ENCODE results near the gene ICAM5. TPM values are rescaled to one million over a fixed set of nuclear protein-coding genes. Genes with fewer than 3 reads are reported as not detected.

Gene ICAM5
- total RNA-seq, 1 experiment from 2014 or later = 53.9 TPM

DNA sequence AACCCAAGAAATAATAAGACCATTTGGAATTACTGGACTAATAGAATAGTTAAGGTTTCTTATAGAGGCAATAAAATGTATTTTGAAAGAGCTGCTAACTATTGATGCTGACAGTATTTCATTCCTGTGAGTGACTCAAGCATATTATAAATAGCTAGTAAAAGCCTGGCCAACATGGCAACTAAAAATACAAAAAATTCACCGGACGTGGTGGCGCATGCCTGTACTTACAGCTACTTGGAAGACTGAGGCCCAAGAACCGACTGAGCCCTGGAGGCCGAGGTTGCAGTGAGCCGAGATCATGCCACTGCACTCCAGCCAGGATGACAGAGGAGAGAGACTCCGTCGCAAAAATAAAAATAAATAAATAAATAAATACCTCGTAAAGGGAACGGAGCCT is 55.0 kb downstream of the ICAM5 start:
- CTCF ChIA-PET = interaction anchor here (1.4 kb wide), 1 partner anchor 86 kb away, joined by 3 read pairs; no protein-coding TSS in a partner anchor
- no peaks in the 10 kb centered on the region for H3K9me2 ChIP-seq (ENCODE audit: insufficient read depth)
- H3K4me3 ChIP-seq (replicated peaks in 1 of 2; ENCODE audit: low read depth in 1 of 2, low read length in 2 of 2) = no peak overlapping the region
- POLR2A ChIA-PET = interaction anchor here (3.2 kb wide), 1 partner anchor 11 kb away, joined by 16 read pairs; the partner anchor contains the start of gene RAVER1
- intact Hi-C loops (cut with micrococcal nuclease) = no loop called here
- no peaks in the 10 kb centered on the region for H3K79me2 ChIP-seq (ENCODE audit: insufficient read depth, low read length)
- H3K9ac ChIP-seq (ENCODE audit: low read length) = no peak overlapping the region
- ATAC-seq = no peak
- RAD21 ChIA-PET (ENCODE audit: low non-redundant PET in 1 of 2, low total read pairs in 2 of 2, uncharacterized antibody in 2 of 2, unreplicated experiment in 2 of 2) = no interaction called here
- no TSS peak for BruUV-seq (replicated peaks)
- H3K27ac ChIP-seq (ENCODE audit: low read depth, low read length) = no peak overlapping the region
- no peak overlapping the region for H2AFZ ChIP-seq (ENCODE audit: low read depth, low read length, poor library complexity, severe bottlenecking)
- no peaks in the 10 kb centered on the region for H4K20me1 ChIP-seq (ENCODE audit: insufficient read depth)
- no peaks in the 10 kb centered on the region for H3K36me3 ChIP-seq (ENCODE audit: control insufficient read depth in 1 of 2, insufficient read depth in 2 of 2, low read length in 2 of 2)
- H3K27me3 ChIP-seq (ENCODE audit: insufficient read depth, low read length) = no peaks in the 10 kb centered on the region
- H3K4me2 ChIP-seq (ENCODE audit: low read length) = no peak overlapping the region
- H3K9me3 ChIP-seq (ENCODE audit: control insufficient read depth in 1 of 2, insufficient read depth in 1 of 2, low read depth in 1 of 2, low read length in 2 of 2) = no peaks in the 10 kb centered on the region
- H3K4me1 ChIP-seq (ENCODE audit: control insufficient read depth in 1 of 2, insufficient read depth in 2 of 2, low read length in 2 of 2) = peaks cover 0 to 14% of the 10 kb centered on the region in 2 experiments; a peak in 2 of 4 replicates
- DNase-seq (ENCODE audit: low read depth, low spot score) = no peak
- TF ChIP-seq SIN3A (IDR thresholded peaks at IDR 0.05; ENCODE audit: low read depth) = no peak
- TF ChIP-seq SP1 (IDR thresholded peaks at IDR 0.05; ENCODE audit: low read depth) = no peak
- TF ChIP-seq CBX3 (IDR thresholded peaks at IDR 0.05; ENCODE audit: low read depth) = no peak
- no peak for TF ChIP-seq POLR2AphosphoS5 (IDR thresholded peaks at IDR 0.05; ENCODE audit: low read depth, low read length)
- TF ChIP-seq, protein P1, sequence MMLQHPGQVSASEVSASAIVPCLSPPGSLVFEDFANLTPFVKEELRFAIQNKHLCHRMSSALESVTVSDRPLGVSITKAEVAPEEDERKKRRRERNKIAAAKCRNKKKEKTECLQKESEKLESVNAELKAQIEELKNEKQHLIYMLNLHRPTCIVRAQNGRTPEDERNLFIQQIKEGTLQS (IDR thresholded peaks at IDR 0.05) = no peak
- no peak for TF ChIP-seq EZH2 (IDR thresholded peaks at IDR 0.05)
- no peak for TF ChIP-seq RAD21 (IDR thresholded peaks at IDR 0.05; ENCODE audit: low read depth)
- TF ChIP-seq ELF1 (IDR thresholded peaks at IDR 0.05; ENCODE audit: borderline replicate concordance, low read depth) = no peak
- TF ChIP-seq CEBPB (IDR thresholded peaks at IDR 0.05; ENCODE audit: low read depth) = no peak
- TF ChIP-seq JUND (IDR thresholded peaks at IDR 0.05) = no peak
- TF ChIP-seq POLR2A (IDR thresholded peaks at IDR 0.05; ENCODE audit: borderline replicate concordance, extremely low read depth, insufficient read depth, insufficient read length) = no peak
- no peak for TF ChIP-seq EZH2phosphoT487 (IDR thresholded peaks at IDR 0.05; ENCODE audit: borderline replicate concordance)
- TF ChIP-seq ZNF274 (IDR thresholded peaks at IDR 0.05; ENCODE audit: low read depth, low read length) = no peak
- TF ChIP-seq, protein P2, sequence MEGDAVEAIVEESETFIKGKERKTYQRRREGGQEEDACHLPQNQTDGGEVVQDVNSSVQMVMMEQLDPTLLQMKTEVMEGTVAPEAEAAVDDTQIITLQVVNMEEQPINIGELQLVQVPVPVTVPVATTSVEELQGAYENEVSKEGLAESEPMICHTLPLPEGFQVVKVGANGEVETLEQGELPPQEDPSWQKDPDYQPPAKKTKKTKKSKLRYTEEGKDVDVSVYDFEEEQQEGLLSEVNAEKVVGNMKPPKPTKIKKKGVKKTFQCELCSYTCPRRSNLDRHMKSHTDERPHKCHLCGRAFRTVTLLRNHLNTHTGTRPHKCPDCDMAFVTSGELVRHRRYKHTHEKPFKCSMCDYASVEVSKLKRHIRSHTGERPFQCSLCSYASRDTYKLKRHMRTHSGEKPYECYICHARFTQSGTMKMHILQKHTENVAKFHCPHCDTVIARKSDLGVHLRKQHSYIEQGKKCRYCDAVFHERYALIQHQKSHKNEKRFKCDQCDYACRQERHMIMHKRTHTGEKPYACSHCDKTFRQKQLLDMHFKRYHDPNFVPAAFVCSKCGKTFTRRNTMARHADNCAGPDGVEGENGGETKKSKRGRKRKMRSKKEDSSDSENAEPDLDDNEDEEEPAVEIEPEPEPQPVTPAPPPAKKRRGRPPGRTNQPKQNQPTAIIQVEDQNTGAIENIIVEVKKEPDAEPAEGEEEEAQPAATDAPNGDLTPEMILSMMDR (IDR thresholded peaks at IDR 0.05 in 2 of 3, conservative IDR thresholded peaks at IDR 0.05 in 1 of 3; ENCODE audit: borderline replicate concordance in 1 of 3, insufficient read depth in 1 of 3, low read depth in 2 of 3, low read length in 2 of 3) = no peak

Other genes with a start within 250 kb of the ICAM5 start
- gene SHFL, start 203.6 kb upstream of the ICAM5 start, total RNA-seq (2021; ENCODE audit: unreplicated experiment) = 18.5 TPM
- gene ANGPTL6, start 187.3 kb upstream of the ICAM5 start, total RNA-seq (2021; ENCODE audit: unreplicated experiment) = not detected
- gene PPAN, start 183.6 kb upstream of the ICAM5 start, total RNA-seq (2021; ENCODE audit: unreplicated experiment) = 101 TPM
- 43.8 TPM for gene P2RY11, start 178.3 kb upstream of the ICAM5 start, total RNA-seq (2021; ENCODE audit: unreplicated experiment)
- gene EIF3G, start 170.1 kb upstream of the ICAM5 start, total RNA-seq (2021; ENCODE audit: unreplicated experiment) = 254 TPM
- 235 TPM for gene DNMT1, start 95.0 kb upstream of the ICAM5 start, total RNA-seq (2021; ENCODE audit: unreplicated experiment)
- gene S1PR2, start 58.6 kb upstream of the ICAM5 start, total RNA-seq (2021; ENCODE audit: unreplicated experiment) = 6.1 TPM
- gene MRPL4, start 37.7 kb upstream of the ICAM5 start, total RNA-seq (2021; ENCODE audit: unreplicated experiment) = 146 TPM
- 5.0 TPM for gene ICAM1, start 18.8 kb upstream of the ICAM5 start, total RNA-seq (2021; ENCODE audit: unreplicated experiment)
- gene ICAM4, start 3.0 kb upstream of the ICAM5 start, total RNA-seq (2021; ENCODE audit: unreplicated experiment) = not detected
- 5.0 TPM for gene ZGLP1, start 19.9 kb downstream of the ICAM5 start, total RNA-seq (2021; ENCODE audit: unreplicated experiment)
- gene FDX2, start 26.1 kb downstream of the ICAM5 start, total RNA-seq (2021; ENCODE audit: unreplicated experiment) = 21.0 TPM
- 71.0 TPM for gene RAVER1, start 43.6 kb downstream of the ICAM5 start, total RNA-seq (2021; ENCODE audit: unreplicated experiment)
- gene ICAM3, start 49.7 kb downstream of the ICAM5 start, total RNA-seq (2021; ENCODE audit: unreplicated experiment) = 8.3 TPM
- 110 TPM for gene TYK2, start 90.6 kb downstream of the ICAM5 start, total RNA-seq (2021; ENCODE audit: unreplicated experiment)
- gene CDC37, start 113.6 kb downstream of the ICAM5 start, total RNA-seq (2021; ENCODE audit: unreplicated experiment) = 260 TPM
- gene PDE4A, start 130.6 kb downstream of the ICAM5 start, total RNA-seq (2021; ENCODE audit: unreplicated experiment) = 33.7 TPM
- 75.2 TPM for gene KEAP1, start 213.4 kb downstream of the ICAM5 start, total RNA-seq (2021; ENCODE audit: unreplicated experiment)
- gene S1PR5, start 227.5 kb downstream of the ICAM5 start, total RNA-seq (2021; ENCODE audit: unreplicated experiment) = 4.4 TPM

Measured in HCT116 (cell line).